RPMI8226 (cell line): ENCODE data around the gene SH3BP5L.
"Not testable (repeated sequence)": the region's sequence is repeated elsewhere in the genome, so short reads cannot be mapped to it uniquely, and the experiment has no call there.

Experiments used
- DNase-seq: peaks from one replicate; pipeline ENCODE4 v3.0.0-alpha.2; 2015

The SH3BP5L gene

DNA sequence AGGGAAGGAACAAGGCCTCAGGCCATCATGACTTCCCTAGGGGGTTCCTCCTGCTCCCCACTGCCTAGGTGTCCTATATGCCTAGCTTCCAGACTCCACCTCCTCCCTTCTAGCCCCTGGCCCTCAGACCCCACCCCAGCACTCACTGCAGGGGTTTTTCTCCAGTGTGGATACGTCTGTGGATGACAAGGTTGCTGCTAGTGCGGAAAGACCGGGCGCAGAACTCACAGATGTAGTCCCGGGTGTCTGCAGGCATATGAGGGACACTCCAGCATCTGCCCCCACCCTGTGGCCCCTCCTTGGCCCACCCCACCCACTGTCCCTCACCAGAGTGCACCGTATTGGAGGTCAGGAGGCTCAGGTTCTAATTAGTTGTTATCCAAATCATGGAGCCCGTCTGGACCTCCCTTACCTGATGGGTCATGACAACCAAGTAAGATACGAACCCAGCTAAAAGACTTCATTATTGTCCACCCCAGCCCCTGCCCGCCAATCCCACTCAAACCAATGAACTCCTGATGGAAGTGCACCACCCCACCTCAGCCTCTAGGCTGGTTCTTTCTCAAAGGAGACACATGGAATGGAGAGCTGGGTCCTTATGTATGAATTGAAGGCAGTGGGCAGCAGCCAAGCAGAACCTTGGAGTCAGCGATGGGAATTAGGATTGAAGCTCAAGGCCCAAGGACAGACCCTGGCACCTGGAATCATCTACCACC lies 25.0 kb upstream of the SH3BP5L start:
- no peak for DNase-seq

DNA sequence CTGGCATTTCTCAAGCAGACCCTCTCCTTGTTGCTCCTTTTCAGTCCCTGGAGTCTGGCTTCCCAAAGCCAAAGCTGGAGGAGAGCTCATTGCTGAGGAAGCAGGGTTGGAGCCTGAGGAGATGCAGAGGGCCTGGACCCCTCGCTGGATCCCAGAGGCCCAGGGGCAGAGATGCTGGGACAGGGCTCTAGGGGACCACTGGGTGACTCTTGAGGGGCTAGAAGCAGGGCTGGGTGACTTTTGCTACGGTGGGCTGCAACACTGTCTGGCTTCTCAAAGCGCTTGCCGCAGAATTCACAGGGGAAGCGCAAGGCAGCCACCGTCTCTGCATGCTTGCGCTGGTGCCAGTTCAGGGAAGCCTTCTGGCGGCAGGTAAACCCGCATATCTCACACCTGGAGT lies 24.4 kb upstream of the SH3BP5L start:
- no peak for DNase-seq

DNA sequence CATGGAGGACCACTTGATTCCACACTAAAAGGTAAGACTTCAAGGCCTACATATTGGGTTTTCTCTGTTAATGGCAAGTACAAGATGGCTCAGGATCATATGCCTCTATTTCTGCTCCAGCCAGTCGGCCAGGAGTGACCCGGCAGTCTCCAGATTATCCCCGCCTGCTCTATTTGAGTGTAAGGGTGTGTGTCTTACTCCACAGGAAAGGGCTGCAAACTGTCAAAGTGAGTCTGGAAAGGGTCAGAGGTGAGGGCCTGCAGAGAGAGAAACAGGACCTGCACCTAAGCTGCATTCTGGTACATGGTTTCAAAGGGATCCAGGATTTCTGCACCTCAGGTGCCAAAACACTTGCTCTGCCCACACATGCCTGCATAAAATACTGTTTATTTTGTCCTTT lies 23.9 kb upstream of the SH3BP5L start:
- DNase-seq, result no peak

DNA sequence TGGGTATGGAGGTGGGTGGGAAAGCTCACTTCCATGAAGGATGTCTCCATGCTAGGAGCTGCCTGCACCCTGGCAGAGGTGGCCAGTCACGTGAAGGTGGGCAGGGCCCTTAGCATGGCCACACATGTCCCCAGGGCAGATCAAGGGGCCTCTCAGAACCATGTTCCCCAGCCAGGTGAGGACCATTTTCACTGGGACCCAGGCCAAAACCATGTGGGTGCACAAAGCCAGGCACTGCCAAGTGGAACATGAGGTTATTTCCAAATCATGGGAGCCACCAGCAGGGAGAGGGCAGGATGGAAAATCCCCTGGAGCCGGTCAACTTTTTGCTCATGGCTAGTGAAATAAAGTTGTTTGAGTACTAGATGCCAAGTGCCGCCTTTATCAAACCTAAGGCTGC lies 23.4 kb upstream of the SH3BP5L start:
- no peak for DNase-seq

DNA sequence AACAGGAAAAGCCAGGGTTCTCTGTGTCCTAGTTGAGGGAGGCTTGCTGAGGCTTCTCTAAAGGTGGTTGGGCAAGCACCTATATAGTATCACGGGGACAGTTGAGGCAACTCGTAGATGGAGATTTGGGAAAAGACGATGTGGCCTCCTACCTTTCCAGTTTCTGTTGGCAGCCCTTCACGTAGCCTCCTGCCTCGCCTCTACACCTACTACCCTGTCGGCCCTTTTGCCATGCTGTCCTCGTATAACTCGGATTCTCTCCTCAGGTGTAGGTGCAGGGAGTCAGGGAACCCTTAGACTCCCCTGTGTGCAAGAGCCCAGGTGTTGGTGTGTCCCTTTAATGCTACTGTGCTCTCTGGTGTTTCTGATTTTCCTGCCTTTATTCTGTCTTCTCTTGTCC lies 22.9 kb upstream of the SH3BP5L start:
- DNase-seq, result no peak

DNA sequence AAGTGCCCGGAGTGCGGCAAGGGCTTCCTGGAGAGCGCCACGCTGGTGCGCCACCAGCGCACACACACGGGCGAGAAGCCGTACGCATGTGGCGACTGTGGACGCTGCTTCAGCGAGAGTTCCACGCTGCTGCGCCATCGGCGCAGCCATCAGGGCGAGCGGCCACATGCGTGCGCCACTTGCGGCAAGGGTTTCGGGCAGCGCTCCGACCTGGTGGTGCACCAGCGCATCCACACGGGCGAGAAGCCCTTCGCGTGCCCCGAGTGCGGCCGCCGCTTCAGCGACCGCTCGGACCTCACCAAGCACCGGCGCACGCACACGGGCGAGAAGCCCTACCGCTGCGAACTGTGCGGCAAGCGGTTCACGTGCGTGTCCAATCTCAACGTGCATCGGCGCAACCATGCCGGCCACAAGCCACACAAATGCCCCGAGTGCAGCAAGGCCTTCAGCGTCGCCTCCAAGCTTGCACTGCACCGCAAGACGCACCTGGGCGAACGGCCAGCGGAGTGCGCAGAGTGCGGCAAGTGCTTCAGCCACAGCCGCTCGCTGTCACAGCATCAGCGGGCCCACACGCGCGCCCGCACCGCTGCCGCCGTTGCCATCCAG lies 22.3 kb upstream of the SH3BP5L start:
- no peak for DNase-seq

DNA sequence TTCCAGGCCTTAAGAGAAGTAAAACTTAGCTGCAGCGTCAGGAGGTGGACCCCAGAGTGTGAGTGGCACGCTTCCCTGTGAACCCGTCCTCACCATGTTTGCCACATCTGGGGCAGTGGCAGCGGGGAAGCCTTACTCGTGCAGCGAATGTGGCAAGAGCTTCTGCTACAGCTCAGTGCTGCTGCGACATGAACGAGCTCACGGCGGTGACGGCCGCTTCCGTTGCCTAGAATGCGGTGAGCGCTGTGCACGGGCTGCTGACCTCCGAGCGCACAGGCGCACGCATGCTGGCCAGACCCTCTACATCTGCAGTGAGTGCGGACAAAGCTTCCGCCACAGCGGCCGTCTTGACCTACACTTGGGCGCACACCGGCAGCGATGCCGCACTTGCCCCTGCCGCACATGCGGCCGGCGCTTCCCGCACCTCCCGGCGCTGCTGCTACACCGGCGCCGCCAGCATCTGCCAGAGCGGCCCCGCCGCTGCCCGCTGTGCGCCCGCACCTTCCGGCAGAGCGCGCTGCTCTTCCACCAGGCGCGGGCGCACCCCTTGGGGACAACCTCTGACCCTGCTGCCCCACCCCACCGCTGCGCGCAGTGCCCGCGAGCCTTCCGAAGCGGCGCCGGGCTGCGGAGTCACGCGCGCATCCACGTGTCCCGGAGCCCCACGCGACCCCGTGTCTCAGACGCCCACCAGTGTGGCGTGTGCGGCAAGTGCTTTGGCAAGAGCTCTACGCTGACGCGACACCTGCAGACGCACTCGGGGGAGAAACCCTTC lies 21.7 kb upstream of the SH3BP5L start:
- no peak for DNase-seq

DNA sequence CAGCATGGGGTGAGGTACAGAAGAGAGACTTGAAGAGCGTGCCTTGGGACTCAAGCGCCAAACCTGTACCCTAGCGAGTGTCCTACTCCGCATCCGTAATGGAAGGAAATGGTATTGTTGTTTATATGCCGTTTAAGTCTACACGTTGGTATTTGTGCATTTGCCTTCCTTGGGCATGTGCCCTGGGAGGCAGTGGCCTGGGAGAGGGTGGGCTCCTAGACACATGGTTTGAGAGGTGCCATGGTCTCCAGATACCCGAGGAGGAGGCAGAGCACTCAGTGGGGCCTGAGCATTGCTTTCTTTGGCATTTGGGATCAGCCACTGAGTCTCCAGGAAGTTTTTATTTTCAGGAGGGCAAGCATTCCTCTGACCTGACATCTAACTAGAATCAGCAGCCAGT lies 18.8 kb upstream of the SH3BP5L start:
- no peak for DNase-seq

DNA sequence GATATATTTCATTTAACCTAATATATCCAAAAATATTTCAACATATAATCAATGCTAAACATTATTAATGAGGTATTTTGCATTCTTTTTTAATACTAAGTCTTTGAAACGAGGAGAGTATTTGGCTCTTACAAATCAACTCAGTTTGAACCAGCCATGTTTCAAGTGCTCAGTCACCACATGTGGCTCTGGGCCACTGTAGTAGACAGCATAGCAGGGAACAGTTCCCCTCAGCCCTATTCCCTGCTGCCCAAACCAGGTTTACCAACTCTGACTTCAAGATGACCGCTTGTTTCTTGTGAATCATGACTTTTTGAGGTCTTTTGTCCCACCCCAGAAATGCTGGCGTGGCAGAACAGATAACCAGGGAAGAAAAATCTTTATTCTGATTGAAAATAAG lies 18.0 kb upstream of the SH3BP5L start:
- DNase-seq, result no peak

DNA sequence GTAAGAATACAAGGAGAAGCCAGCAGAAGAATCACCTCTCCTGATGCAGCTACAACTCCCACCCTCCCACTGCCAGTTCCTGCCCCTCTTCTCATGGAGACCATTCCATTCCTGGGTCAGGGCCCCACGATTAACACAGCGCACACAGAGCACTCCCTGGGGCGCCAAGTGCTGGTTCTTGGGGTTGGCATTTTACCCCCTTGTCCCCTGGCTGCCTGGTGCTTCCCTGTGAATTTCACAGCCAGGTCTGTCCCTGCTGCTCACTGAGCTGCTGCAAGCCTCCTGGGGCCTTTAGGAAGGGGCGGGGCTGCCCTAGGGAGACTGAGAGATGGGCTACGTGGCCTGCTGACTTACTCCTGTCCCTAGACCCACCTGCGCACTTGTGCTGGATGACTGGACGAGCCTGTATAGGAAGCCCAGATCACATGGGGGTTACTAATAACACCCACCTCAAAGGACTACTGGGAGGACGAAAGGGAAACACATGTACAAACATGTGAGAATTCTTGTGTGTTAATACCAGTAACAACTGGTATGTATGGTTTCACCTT lies 17.1 kb upstream of the SH3BP5L start:
- DNase-seq, result no peak

DNA sequence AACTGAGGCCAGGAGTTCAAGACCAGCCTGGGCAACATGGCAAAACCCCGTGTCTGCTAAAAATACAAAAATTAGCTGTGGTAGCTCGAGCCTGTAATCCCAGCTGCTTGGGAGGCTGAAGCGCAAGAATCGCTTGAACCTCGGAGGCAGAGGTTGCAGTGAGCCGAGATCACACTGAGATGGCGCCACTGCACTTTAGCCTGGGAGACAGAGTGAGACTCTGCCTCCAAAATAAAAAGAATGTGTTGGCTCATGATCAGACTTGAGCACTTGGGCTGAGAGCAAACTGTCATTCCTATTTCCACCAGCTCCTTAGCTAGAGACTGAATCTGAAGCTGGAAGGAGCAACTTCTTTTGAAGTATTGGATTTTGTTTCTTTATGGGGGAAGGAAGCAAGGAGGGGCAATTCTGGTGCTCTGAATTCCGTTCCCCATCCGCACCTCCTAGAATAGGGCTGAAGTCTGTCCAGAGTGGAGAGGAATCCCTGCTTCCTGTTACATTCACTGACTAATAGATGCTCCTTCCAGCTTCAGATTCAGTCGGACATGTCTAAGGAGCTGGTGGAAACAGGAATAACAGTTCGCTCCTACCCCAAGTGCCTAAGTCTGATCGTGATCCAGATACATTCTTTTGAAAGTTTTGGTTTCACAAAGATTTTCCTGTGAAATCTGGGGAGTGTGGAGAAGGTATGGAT lies 16.1 kb upstream of the SH3BP5L start:
- peak; percentile 60 for DNase-seq

DNA sequence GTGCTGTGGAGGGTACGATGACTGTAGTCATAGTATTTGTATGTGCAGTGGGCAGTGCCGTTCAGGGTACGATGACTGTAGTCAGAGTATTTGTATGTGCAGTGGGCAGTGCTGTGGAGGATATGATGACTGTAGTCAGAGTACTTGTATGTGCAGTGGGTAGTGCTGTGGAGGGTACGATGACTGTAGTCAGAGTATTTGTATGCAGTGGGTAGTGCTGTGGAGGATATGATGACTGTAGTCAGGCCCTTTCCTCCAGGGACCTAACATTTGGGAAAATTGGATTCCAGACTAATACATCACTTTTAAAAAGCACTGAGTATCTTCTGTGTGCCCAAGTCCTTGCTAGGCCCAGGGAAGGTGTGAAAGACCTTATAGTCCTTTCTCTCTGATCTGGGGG lies 15.2 kb upstream of the SH3BP5L start:
- no peak for DNase-seq

DNA sequence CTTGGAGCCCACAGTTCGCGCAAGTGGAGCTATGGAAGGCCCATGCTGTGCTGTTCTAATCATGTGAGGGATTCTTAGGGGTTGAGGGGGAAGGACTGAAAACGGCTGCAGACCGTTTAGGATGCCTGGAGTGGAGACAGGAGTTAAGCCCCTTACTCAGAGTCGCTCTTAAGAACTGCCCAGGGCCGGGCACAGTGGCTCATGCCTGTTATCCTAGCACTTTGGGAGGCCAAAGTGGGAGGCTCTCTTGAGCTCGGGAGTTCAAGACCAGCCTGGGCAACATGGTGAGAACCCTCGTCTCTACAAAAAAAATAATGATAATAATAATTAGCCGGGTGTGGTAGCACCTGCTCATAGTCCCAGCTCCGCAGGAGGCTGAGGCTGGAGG lies 13.4 kb upstream of the SH3BP5L start:
- peak; percentile 26 for DNase-seq

DNA sequence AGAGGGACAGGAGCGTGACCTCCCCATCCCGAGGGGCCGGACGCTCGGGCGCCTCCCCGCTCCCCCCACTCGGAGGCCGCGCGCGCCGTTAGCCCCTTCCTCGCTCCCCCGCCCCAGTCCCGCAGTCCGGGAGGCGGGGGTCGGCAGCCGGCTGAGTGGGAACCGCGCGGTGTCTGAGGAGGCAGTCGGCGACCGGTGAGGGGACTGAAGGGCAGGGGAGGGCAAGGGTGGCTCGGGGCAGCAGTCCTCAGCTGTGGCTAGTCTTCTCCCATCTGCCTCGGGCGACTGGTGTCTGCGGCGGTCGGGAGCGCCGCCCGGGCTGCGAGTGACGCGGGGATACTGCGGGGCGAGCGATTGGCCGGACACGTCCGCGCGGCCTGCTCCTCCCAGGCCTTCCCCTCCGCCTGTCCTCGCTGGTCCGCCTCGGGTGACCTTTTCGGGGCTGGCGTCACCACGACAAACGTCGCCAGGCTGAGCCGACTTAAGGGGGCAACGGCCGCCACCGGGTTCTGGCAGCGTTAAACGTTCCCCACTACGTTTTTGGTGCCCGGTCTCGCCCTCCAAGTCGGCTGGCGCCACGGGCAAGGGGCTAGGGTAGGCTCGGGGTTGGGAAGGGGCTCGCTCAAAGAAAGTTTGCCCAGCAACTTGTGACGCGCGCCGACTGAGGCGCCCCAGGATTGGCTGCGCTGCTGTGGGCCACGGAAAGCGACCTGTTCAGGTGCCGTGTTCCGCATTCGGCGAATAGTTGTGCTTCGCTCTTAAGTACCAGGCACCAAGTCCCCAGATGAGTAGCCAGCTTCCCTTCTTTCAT lies 12.8 kb upstream of the SH3BP5L start:
- DNase-seq, result peak; percentile 96

DNA sequence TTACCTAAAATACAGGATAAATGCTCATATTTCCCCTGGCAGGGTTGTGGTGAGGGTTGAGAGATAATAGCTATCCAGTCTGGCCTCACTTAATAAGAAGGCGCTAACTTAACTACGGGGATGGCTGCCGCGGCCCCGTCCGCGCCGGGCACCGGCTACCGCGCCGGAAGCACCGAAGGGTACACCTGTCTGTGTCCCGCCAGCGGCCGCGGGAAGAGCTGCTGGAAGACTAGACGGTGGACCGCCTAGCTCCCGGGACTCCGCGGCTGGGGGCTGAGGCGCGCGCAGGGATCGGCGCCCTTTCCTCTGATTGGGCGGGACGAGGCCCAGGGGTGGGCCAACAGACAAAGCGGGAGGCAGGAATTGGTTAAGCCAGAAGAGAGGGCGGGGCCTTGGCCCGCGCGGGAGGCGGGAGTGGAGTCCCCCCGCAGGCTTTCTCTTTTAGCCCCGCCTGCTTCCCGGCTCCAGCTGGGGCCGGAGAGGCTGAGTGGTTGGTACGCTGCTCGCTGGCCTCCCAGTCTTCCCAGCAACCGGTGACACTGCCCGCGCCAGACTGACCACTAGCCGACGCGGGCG lies 12.2 kb upstream of the SH3BP5L start, which contains the start of gene ZNF672:
ZNF672 (plus strand) TSS at position 444 of the 576 bp plus-strand sequence. CDS start 9,051 bp downstream, outside the sequence.
- DNase-seq, result peak; percentile 99

DNA sequence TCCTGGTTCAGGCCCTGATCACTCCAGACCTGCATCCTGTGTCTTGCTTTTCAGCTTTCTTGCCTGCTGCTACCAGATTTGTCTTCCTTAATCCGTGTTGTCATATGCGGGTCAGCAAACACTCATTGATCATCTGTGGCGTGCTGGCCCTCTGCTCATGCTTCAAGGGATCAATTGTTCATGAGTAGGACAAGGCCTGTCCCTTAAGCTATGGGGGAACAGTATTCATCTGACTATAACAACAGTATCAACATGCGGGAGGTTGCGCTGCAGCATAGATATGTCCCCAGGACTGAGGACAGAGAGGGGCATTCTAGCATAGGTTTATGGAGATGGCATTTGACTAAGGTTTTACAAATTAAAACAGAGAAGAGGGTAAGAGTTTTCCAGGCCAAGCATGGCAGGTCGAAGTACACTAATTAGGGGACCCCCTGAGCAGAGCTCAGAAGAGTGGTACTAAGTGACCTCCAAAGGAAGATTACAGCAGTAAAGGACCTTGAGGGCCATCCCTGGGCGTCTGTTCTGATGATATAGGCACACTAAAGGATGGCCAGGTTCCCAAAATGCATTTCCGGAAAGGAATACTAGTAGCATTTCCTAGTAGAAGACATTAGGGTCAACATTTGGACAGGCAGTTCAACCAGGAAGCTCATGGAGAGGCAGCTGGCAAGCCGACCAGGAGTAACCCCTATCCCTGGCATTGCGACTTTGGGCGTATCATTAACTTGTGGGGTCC lies 11.5 kb upstream of the SH3BP5L start:
- DNase-seq, result no peak

DNA sequence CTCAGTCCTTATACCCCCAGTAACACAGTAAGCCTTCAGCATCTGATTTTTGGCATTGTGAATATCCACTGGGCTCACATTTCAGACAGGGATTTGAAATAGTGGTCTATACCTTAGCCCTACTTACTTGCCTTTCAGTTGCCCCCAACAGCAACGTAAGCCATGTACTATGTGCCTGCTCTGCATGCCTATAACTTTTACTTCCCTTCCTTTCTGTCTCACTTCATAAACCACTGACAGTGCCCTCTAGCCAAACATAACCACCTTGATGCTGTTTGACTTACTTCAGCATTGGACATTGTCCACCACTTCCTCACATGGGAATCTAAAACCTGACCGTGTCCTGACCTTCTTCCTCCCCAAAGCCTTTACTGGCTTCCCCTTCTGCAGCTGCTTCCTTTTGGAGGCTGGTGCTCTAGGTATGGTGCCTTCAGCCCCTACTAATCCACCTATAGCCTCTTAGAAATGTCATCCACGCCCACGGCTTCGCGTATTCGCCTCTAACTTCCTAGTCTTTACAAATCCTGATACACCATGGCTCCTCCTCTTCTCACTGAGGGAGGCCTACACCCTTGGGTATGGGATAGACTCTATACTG lies 8.7 kb upstream of the SH3BP5L start:
- peak; percentile 15 for DNase-seq

DNA sequence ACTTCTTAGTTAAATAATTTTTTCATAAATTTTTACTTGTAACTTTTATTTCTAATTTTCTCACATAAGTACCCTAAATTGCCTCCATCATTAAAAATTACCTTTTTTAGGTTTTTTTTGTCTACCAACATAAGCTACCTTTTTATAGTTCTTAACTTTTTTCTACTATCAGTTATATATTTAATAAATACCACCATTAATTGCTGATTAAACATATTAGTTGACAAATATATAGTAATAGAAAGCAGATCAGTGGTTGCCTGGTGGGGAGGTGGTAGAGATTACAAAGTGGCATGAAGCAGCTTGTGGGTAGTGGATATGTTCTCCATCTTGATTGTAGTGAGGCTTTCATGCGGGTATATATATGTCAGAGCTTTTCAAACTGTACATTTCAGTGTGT lies 6.1 kb upstream of the SH3BP5L start:
- no peak for DNase-seq

DNA sequence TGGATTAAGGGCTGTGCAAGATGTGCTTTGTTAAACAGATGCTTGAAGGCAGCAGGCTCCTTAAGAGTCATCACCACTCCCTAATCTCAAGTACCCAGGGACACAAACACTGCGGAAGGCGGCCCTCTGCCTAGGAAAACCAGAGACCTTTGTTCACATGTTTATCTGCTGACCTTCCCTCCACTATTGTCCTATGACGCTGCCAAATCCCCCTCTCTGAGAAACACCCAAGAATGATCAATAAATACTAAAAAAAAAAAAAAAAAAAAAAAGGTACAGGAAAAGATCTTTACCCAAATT lies 5.0 kb upstream of the SH3BP5L start:
- DNase-seq, result not testable (repeated sequence)

DNA sequence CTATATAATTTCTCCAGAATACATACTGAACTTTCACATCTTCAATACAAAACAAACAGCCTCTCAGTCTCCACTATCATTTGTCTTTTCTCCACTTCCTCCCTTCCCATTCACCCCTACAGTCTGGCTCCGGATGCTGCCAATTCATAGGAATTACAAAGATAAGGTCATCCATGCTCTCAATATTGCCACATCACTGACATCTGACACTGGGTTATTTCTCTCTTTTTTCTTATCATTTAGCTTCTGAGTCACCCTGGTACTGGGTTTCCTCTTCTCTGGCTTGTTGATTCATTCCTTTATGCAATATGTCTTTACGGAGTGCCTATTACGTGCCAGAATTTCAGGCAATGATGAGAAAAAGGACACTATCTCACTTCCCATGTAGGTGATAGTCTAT lies 3.1 kb upstream of the SH3BP5L start:
- DNase-seq, result no peak

DNA sequence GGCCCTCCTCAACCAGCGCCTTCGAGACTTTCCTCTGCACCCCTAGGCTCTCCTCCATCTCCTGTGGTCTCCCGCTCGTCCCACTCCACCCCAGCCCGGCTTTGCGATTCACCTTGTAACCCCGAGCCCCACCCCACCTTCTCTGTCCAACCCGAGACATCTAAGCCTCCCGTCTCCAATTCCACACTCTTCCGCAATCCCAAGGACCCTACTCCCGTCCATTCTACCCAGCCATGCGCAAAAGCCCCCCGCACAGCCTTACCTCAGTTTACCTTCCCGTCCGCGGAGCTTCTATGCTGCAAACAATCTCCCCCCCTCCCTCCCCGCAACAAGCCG lies 174 bp downstream of the SH3BP5L start:
- no peak for DNase-seq
